ENCODE measurements around the gene ZNF391.

The ZNF391 gene

GRCh38 chr6:27383011-27383410 lies 5.5 kb upstream of the ZNF391 start:
- no peaks in the 10 kb centered on the region for H3K27me3 ChIP-seq (ENCODE audit: control insufficient read depth in 1 of 2, insufficient read depth in 2 of 2, low read length in 2 of 2)

DNA sequence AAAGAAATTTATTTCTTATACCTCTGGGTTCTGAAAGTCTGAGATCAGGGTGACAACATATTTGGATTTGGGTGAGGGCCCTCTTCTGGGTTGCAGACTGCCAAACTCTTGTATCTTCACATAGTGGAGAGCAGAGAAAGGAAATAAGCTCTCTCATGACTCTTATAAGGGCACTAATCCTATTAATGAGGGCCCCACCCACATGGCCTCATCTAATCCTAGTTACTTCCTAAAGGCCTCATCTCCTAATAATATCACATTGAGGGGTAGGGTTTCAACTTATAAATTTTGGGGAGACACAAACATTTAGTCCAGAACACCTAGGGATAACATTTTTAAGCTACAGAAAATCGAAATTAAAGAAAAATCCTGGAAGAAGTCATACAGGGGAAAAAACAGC lies 5.1 kb upstream of the ZNF391 start:
- no peak overlapping the region for H3K9ac ChIP-seq (ENCODE audit: low read length in 2 of 2)
- H3K27ac ChIP-seq (ENCODE audit: low read length) = no peak overlapping the region
- H3K36me3 ChIP-seq (ENCODE audit: control insufficient read depth in 2 of 2, insufficient read depth in 2 of 2, low read length in 2 of 2) = no peaks in the 10 kb centered on the region
- no peaks in the 10 kb centered on the region for H3K4me1 ChIP-seq (ENCODE audit: control insufficient read depth, insufficient read depth, low read length)
- H3K4me3 ChIP-seq (ENCODE audit: low read length in 2 of 2) = no peak overlapping the region
- peaks cover 0 to 3% of the 10 kb centered on the region in 2 donors for H3K9me3 ChIP-seq (ENCODE audit: control insufficient read depth in 2 of 2, low read length in 2 of 2)
- no peaks in the 10 kb centered on the region for H3K27me3 ChIP-seq (ENCODE audit: control insufficient read depth in 1 of 2, insufficient read depth in 2 of 2, low read length in 2 of 2)

More at GRCh38 chr6:27383011-27383410, 5.5 kb upstream of the ZNF391 start:
- Histone ChIP-seq H3K36me3 (ENCODE audit: control insufficient read depth in 2 of 2, insufficient read depth in 2 of 2, low read length in 2 of 2) (no peaks in the 10 kb centered on the region), H3K9ac (ENCODE audit: low read length in 2 of 2) (no peak overlapping the region), H3K4me3 (ENCODE audit: low read length in 2 of 2) (no peak overlapping the region), H3K9me3 (ENCODE audit: control insufficient read depth in 2 of 2, low read length in 2 of 2) (peaks cover 0 to 3% of the 10 kb centered on the region in 2 donors), H3K27ac (ENCODE audit: low read length) (no peak overlapping the region), H3K4me1 (ENCODE audit: control insufficient read depth, insufficient read depth, low read length) (no peaks in the 10 kb centered on the region)

DNA sequence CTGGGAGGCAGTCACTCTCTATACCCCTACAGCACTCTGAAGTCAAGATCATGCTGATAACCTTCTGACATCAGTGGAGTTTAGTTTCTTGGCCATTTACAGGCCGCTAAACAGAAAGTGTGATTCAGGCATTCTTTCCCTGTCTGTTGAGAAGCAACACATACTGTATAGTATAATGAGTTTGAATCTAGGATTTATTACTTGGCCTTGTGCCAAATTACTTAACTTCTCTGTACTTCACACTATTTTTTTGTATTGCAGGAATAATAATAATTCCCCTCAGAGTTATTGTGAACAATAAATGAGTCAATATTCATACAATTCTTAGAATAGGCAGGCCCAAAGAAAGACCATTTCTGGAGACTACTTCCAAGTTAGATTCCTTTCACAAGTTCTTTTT lies 4.1 kb downstream of the ZNF391 start:
- Histone ChIP-seq H3K4me1 (ENCODE audit: control insufficient read depth, insufficient read depth, low read length) (no peaks in the 10 kb centered on the region), H3K9me3 (ENCODE audit: control insufficient read depth in 2 of 2, low read length in 2 of 2) (no peaks in the 10 kb centered on the region), H3K9ac (ENCODE audit: low read length in 2 of 2) (no peak overlapping the region), H3K27ac (ENCODE audit: low read length) (no peak overlapping the region), H3K4me3 (ENCODE audit: low read length in 2 of 2) (no peak overlapping the region), H3K27me3 (ENCODE audit: control insufficient read depth in 1 of 2, insufficient read depth in 2 of 2, low read length in 2 of 2) (no peaks in the 10 kb centered on the region), H3K36me3 (ENCODE audit: control insufficient read depth in 2 of 2, insufficient read depth in 2 of 2, low read length in 2 of 2) (peaks cover 0 to 2% of the 10 kb centered on the region in 2 donors)

- H3K4me3 ChIP-seq (ENCODE audit: low read length in 2 of 2) = no peak overlapping the region
- H3K4me1 ChIP-seq (ENCODE audit: control insufficient read depth, insufficient read depth, low read length) = no peaks in the 10 kb centered on the region
- H3K27ac ChIP-seq (ENCODE audit: low read length) = no peak overlapping the region
- H3K9ac ChIP-seq (ENCODE audit: low read length in 2 of 2) = no peak overlapping the region
- H3K36me3 ChIP-seq (ENCODE audit: control insufficient read depth in 2 of 2, insufficient read depth in 2 of 2, low read length in 2 of 2) = peaks cover under 1 to 9% of the 10 kb centered on the region in 2 donors
- H3K27me3 ChIP-seq (ENCODE audit: control insufficient read depth in 1 of 2, insufficient read depth in 2 of 2, low read length in 2 of 2) = no peaks in the 10 kb centered on the region
- peaks cover 0 to 2% of the 10 kb centered on the region in 2 donors for H3K9me3 ChIP-seq (ENCODE audit: control insufficient read depth in 2 of 2, low read length in 2 of 2)
Observed at GRCh38 chr6:27394073-27394472, 5.5 kb downstream of the ZNF391 start.

GRCh38 chr6:27400877-27401642 lies 12.5 kb downstream of the ZNF391 start:
- H3K4me3 ChIP-seq (ENCODE audit: low read length in 2 of 2) = no peak overlapping the region
- H3K36me3 ChIP-seq (ENCODE audit: control insufficient read depth in 2 of 2, insufficient read depth in 2 of 2, low read length in 2 of 2) = peaks cover 16 to 26% of the 10 kb centered on the region in 2 donors
- H3K4me1 ChIP-seq (ENCODE audit: control insufficient read depth, insufficient read depth, low read length) = no peaks in the 10 kb centered on the region
- H3K27ac ChIP-seq (ENCODE audit: low read length) = no peak overlapping the region
- H3K27me3 ChIP-seq (ENCODE audit: control insufficient read depth in 1 of 2, insufficient read depth in 2 of 2, low read length in 2 of 2) = no peaks in the 10 kb centered on the region
- H3K9me3 ChIP-seq (ENCODE audit: control insufficient read depth in 2 of 2, low read length in 2 of 2) = peaks cover 15 to 21% of the 10 kb centered on the region in 2 donors
- no peak overlapping the region for H3K9ac ChIP-seq (ENCODE audit: low read length in 2 of 2)

- Histone ChIP-seq H3K36me3 (ENCODE audit: control insufficient read depth in 2 of 2, insufficient read depth in 2 of 2, low read length in 2 of 2) (peaks cover 1 to 2% of the 10 kb centered on the region in 2 donors), H3K9me3 (ENCODE audit: control insufficient read depth in 2 of 2, low read length in 2 of 2) (peaks cover 4 to 5% of the 10 kb centered on the region in 2 donors)
Observed at GRCh38 chr6:27406085-27406484, 17.5 kb downstream of the ZNF391 start.

GRCh38 chr6:27407153-27407814 lies 18.7 kb downstream of the ZNF391 start:
- no peaks in the 10 kb centered on the region for H3K27me3 ChIP-seq (ENCODE audit: control insufficient read depth in 1 of 2, insufficient read depth in 2 of 2, low read length in 2 of 2)
- no peak overlapping the region for H3K27ac ChIP-seq (ENCODE audit: low read length)
- H3K4me1 ChIP-seq (ENCODE audit: control insufficient read depth, insufficient read depth, low read length) = no peaks in the 10 kb centered on the region
- H3K36me3 ChIP-seq (ENCODE audit: control insufficient read depth in 2 of 2, insufficient read depth in 2 of 2, low read length in 2 of 2) = no peaks in the 10 kb centered on the region
- H3K9ac ChIP-seq (ENCODE audit: low read length in 2 of 2) = no peak overlapping the region
- peaks cover under 1 to 3% of the 10 kb centered on the region in 2 donors for H3K9me3 ChIP-seq (ENCODE audit: control insufficient read depth in 2 of 2, low read length in 2 of 2)
- no peak overlapping the region for H3K4me3 ChIP-seq (ENCODE audit: low read length in 2 of 2)

More at GRCh38 chr6:27406085-27406484, 17.5 kb downstream of the ZNF391 start:
- no peak overlapping the region for H3K4me3 ChIP-seq (ENCODE audit: low read length in 2 of 2)
- no peaks in the 10 kb centered on the region for H3K27me3 ChIP-seq (ENCODE audit: control insufficient read depth in 1 of 2, insufficient read depth in 2 of 2, low read length in 2 of 2)
- no peak overlapping the region for H3K27ac ChIP-seq (ENCODE audit: low read length)
- no peak overlapping the region for H3K9ac ChIP-seq (ENCODE audit: low read length in 2 of 2)
- H3K4me1 ChIP-seq (ENCODE audit: control insufficient read depth, insufficient read depth, low read length) = no peaks in the 10 kb centered on the region

- no peaks in the 10 kb centered on the region for H3K27me3 ChIP-seq (ENCODE audit: control insufficient read depth in 1 of 2, insufficient read depth in 2 of 2, low read length in 2 of 2)
- no peak overlapping the region for H3K27ac ChIP-seq (ENCODE audit: low read length)
- no peak overlapping the region for H3K9ac ChIP-seq (ENCODE audit: low read length in 2 of 2)
- no peaks in the 10 kb centered on the region for H3K4me1 ChIP-seq (ENCODE audit: control insufficient read depth, insufficient read depth, low read length)
- H3K36me3 ChIP-seq (ENCODE audit: control insufficient read depth in 2 of 2, insufficient read depth in 2 of 2, low read length in 2 of 2) = no peaks in the 10 kb centered on the region
- H3K9me3 ChIP-seq (ENCODE audit: control insufficient read depth in 2 of 2, low read length in 2 of 2) = no peaks in the 10 kb centered on the region
- no peak overlapping the region for H3K4me3 ChIP-seq (ENCODE audit: low read length in 2 of 2)
Observed at GRCh38 chr6:27414300-27414699, 25.7 kb downstream of the ZNF391 start.

DNA sequence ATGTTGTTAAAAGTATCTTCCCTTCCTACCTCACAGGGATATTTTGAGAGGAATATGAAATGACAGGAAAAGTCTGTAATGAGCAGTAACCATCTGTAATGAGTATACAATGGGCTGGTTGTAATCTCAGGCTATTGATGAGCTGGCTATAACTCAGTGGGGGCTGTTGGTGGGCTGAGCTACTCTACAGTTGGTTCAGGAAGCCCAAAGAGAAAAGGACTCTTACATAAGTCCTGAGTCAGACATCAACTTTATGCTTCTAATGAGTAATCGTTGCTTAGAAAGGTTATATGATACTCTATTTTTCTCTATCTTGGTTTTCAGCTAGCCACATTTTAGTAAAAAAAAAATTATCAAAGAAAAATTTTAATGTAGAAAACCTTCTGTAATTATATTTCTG lies 26.4 kb downstream of the ZNF391 start:
- H3K4me1 ChIP-seq (ENCODE audit: control insufficient read depth, insufficient read depth, low read length) = no peaks in the 10 kb centered on the region
- no peaks in the 10 kb centered on the region for H3K9me3 ChIP-seq (ENCODE audit: control insufficient read depth in 2 of 2, low read length in 2 of 2)
- H3K36me3 ChIP-seq (ENCODE audit: control insufficient read depth in 2 of 2, insufficient read depth in 2 of 2, low read length in 2 of 2) = no peaks in the 10 kb centered on the region
- no peak overlapping the region for H3K27ac ChIP-seq (ENCODE audit: low read length)
- H3K4me3 ChIP-seq (ENCODE audit: low read length in 2 of 2) = no peak overlapping the region
- no peaks in the 10 kb centered on the region for H3K27me3 ChIP-seq (ENCODE audit: control insufficient read depth in 1 of 2, insufficient read depth in 2 of 2, low read length in 2 of 2)
- no peak overlapping the region for H3K9ac ChIP-seq (ENCODE audit: low read length in 2 of 2)

- no peak overlapping the region for H3K4me3 ChIP-seq (ENCODE audit: low read length in 2 of 2)
- H3K27me3 ChIP-seq (ENCODE audit: control insufficient read depth in 1 of 2, insufficient read depth in 2 of 2, low read length in 2 of 2) = no peaks in the 10 kb centered on the region
- H3K36me3 ChIP-seq (ENCODE audit: control insufficient read depth in 2 of 2, insufficient read depth in 2 of 2, low read length in 2 of 2) = no peaks in the 10 kb centered on the region
- H3K27ac ChIP-seq (ENCODE audit: low read length) = no peak overlapping the region
- H3K9ac ChIP-seq (ENCODE audit: low read length in 2 of 2) = no peak overlapping the region
- H3K9me3 ChIP-seq (ENCODE audit: control insufficient read depth in 2 of 2, low read length in 2 of 2) = no peaks in the 10 kb centered on the region
- no peaks in the 10 kb centered on the region for H3K4me1 ChIP-seq (ENCODE audit: control insufficient read depth, insufficient read depth, low read length)
Observed at GRCh38 chr6:27415898-27416297, 27.3 kb downstream of the ZNF391 start.

DNA sequence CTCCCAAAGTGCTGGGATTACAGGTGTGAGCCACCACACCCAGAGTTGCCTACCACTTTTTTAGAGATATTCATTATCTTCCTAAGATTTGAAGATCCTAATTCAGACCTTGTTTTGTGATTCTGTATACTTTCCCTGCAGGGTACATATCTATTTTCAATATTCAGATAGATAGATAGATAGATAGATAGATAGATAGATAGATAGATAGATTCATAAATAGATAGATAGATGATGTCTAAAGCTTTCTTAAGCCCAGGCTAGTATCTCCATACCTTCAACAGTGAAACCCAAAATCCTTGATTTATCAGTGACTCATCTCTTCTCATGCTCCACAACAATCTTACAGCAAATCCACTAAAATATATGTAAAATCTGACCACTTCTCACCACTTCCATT lies 30.8 kb downstream of the ZNF391 start:
- no peaks in the 10 kb centered on the region for H3K27me3 ChIP-seq (ENCODE audit: control insufficient read depth in 1 of 2, insufficient read depth in 2 of 2, low read length in 2 of 2)
- H3K36me3 ChIP-seq (ENCODE audit: control insufficient read depth in 2 of 2, insufficient read depth in 2 of 2, low read length in 2 of 2) = no peaks in the 10 kb centered on the region
- no peaks in the 10 kb centered on the region for H3K4me1 ChIP-seq (ENCODE audit: control insufficient read depth, insufficient read depth, low read length)
- no peak overlapping the region for H3K4me3 ChIP-seq (ENCODE audit: low read length in 2 of 2)
- H3K9me3 ChIP-seq (ENCODE audit: control insufficient read depth in 2 of 2, low read length in 2 of 2) = peaks cover 0 to 3% of the 10 kb centered on the region in 2 donors
- H3K27ac ChIP-seq (ENCODE audit: low read length) = no peak overlapping the region
- H3K9ac ChIP-seq (ENCODE audit: low read length in 2 of 2) = no peak overlapping the region

Data from stomach smooth muscle (tissue), 2 donors.